DOHH2 (cell line): ENCODE data around the gene BICDL2.

Source experiments
- H3F3A ChIP-seq: fragments of 200-600 bp; sonication (generic), shearing (Covaris generic); 2 replicates; pipeline ENCODE4 v1.6.0; 2016; ENCODE audit warnings: antibody characterized with exemption, mild to moderate bottlenecking; ENCODE audit not compliant: control insufficient read depth, insufficient read depth
- H3K27ac ChIP-seq: fragments of 200-600 bp; sonication (generic); 2 replicates; pipeline ENCODE4 v1.5.1; 2014; ENCODE audit warnings: low read depth, mild to moderate bottlenecking, low read length, moderate library complexity
- H3K27me3 ChIP-seq: fragments of 200-600 bp; sonication (generic); 2 replicates; pipeline ENCODE4 v1.6.1; 2014; ENCODE audit warnings: mild to moderate bottlenecking, low read length, mixed read lengths; ENCODE audit not compliant: control insufficient read depth
- H3K36me3 ChIP-seq: fragments of 200-600 bp; sonication (generic); 2 replicates; pipeline ENCODE4 v1.6.1; 2014; ENCODE audit warnings: mild to moderate bottlenecking, low read length, moderate library complexity, mixed read lengths; ENCODE audit not compliant: control insufficient read depth
- H3K4me1 ChIP-seq: fragments of 200-600 bp; sonication (generic); 2 replicates; pipeline ENCODE4 v1.6.1; 2014; ENCODE audit warnings: mild to moderate bottlenecking, low read length, mixed read lengths; ENCODE audit not compliant: control insufficient read depth
- H3K4me2 ChIP-seq: fragments of 200-600 bp; sonication (generic); 2 replicates; pipeline ENCODE4 v1.6.0; 2014; ENCODE audit warnings: mild to moderate bottlenecking, low read length, moderate library complexity
- H3K4me3 ChIP-seq: fragments of 200-600 bp; sonication (generic); 2 replicates; pipeline ENCODE4 v1.5.1; 2014; ENCODE audit warnings: mild to moderate bottlenecking, low read length, mixed read lengths
- H3K79me2 ChIP-seq: fragments of 200-600 bp; sonication (generic); 2 replicates; pipeline ENCODE4 v1.6.1; 2014; ENCODE audit warnings: mild to moderate bottlenecking, low read length, mixed read lengths; ENCODE audit not compliant: control insufficient read depth
- H3K9me2 ChIP-seq: fragments of 200-600 bp; sonication (generic); replicated peaks from 2 replicates; pipeline ENCODE4 v1.6.1; 2014; ENCODE audit warnings: mild to moderate bottlenecking, low read length, mixed read lengths; ENCODE audit not compliant: control insufficient read depth
- H3K9me3 ChIP-seq: fragments of 200-600 bp; sonication (generic); 2 replicates; pipeline ENCODE4 v1.6.1; 2014; ENCODE audit warnings: antibody characterized with exemption, low read length, mixed read lengths; ENCODE audit not compliant: control insufficient read depth, insufficient read depth
- H4K20me1 ChIP-seq: fragments of 200-600 bp; sonication (generic); 2 replicates; pipeline ENCODE4 v1.6.0; 2014; ENCODE audit warnings: low read depth, mild to moderate bottlenecking, antibody characterized with exemption, low read length, moderate library complexity; ENCODE audit not compliant: control insufficient read depth, insufficient read depth
- CTCF ChIP-seq: fragments of 200-600 bp; sonication (generic); IDR thresholded peaks from one replicate; pipeline ENCODE4 v1.5.1; 2014; ENCODE audit warnings: antibody characterized with exemption, mild to moderate bottlenecking, low read depth, low read length; ENCODE audit not compliant: poor library complexity, severe bottlenecking
- EZH2phosphoT487 ChIP-seq: fragments of 200-600 bp; sonication (generic); IDR thresholded peaks from 2 replicates; pipeline ENCODE4 v1.6.1; 2017; ENCODE audit warnings: borderline replicate concordance, mild to moderate bottlenecking, antibody characterized with exemption, low read length, moderate library complexity, mixed read lengths

Gene BICDL2

GRCh38 chr16:3028716-3029319, 7.9 kb downstream of the BICDL2 start:
- Histone ChIP-seq H3K27me3 (peaks cover 43% of the 10 kb centered on the region), H3K36me3 (peaks cover 19% of the 10 kb centered on the region), H3K27ac (no peak overlapping the region), H3K9me3 (no peaks in the 10 kb centered on the region), H3K79me2 (peaks cover 5% of the 10 kb centered on the region), H3F3A (0 out of 2 replicates have a peak, but pooled peaks cover 2% of the 10 kb centered on the region), H3K4me1 (peaks cover 16% of the 10 kb centered on the region), H3K4me2 (peak overlapping the region; percentile 28; the same call in 1 of the 2 replicates), H3K9me2 (no peaks in the 10 kb centered on the region), H3K4me3 (no peak overlapping the region), H4K20me1 (no peaks in the 10 kb centered on the region; the same call in 1 of the 2 replicates)
- TF ChIP-seq EZH2phosphoT487 = no peak
- TF ChIP-seq CTCF = no peak

GRCh38 chr16:3027983-3028715, 8.6 kb downstream of the BICDL2 start:
- Histone ChIP-seq H3K27ac (no peak overlapping the region), H4K20me1 (no peaks in the 10 kb centered on the region; the same call in 1 of the 2 replicates), H3K4me2 (peak overlapping the region; percentile 55), H3K4me1 (peaks cover 21% of the 10 kb centered on the region), H3K9me2 (no peaks in the 10 kb centered on the region), H3K4me3 (peak overlapping the region; percentile 33), H3K9me3 (no peaks in the 10 kb centered on the region), H3K36me3 (peaks cover 19% of the 10 kb centered on the region), H3K79me2 (peaks cover 5% of the 10 kb centered on the region), H3K27me3 (peaks cover 37% of the 10 kb centered on the region), H3F3A (0 out of 2 replicates have a peak, but pooled peaks cover 2% of the 10 kb centered on the region)
- TF ChIP-seq EZH2phosphoT487 (no peak), CTCF (peak; percentile 75)

GRCh38 chr16:3027489-3027795, 9.3 kb downstream of the BICDL2 start:
- Histone ChIP-seq H3K27me3 (peaks cover 29% of the 10 kb centered on the region), H3K4me1 (peaks cover 29% of the 10 kb centered on the region), H3K79me2 (peaks cover 5% of the 10 kb centered on the region), H3K9me2 (no peaks in the 10 kb centered on the region), H3K4me2 (peak overlapping the region; percentile 55; the same call in 1 of the 2 replicates), H3K9me3 (no peaks in the 10 kb centered on the region), H4K20me1 (no peaks in the 10 kb centered on the region; the same call in 1 of the 2 replicates), H3K27ac (no peak overlapping the region), H3K36me3 (peaks cover 19% of the 10 kb centered on the region), H3K4me3 (no peak overlapping the region), H3F3A (0 out of 2 replicates have a peak, but pooled peaks cover 4% of the 10 kb centered on the region)
- TF ChIP-seq CTCF = no peak
- TF ChIP-seq EZH2phosphoT487 = no peak
